ENCODE data around the gene ARSI. TPM values are rescaled to one million over a fixed set of nuclear protein-coding genes. Genes with fewer than 3 reads are reported as not detected.
"Not testable (repeated sequence)": the region's sequence is repeated elsewhere in the genome, so short reads cannot be mapped to it uniquely, and the experiment has no call there.

The ARSI gene
- total RNA-seq, 2 donors from 2014 or later = 2.4 to 2.7 TPM

DNA sequence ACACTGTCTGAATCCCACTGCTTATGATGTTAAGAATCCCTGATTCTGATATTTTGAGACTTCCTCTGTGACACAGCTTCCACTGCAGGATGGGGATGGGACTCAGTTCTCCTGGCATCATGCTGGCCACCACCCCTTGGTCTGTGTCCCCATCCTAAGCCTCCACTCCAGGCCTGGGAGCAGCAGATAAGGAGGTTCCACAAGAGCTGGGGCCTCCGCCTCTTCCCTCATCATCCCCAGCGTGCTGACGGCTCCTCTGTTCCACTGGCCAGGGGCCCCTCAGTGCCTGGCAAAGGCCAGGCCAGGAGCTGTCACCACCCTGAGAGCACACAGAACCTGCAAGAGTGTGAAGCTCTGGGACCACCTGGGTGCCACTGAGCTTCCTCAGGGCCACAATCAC is 53.8 kb downstream of the ARSI start:
- DNase-seq = no peak
- H3K27me3 Mint-ChIP-seq (ENCODE audit: insufficient read depth) = peaks cover 7% of the 10 kb centered on the region
- Histone ChIP-seq H3K36me3 (ENCODE audit: control insufficient read depth, insufficient read depth, low read length) (no peaks in the 10 kb centered on the region), H3K4me1 (ENCODE audit: control insufficient read depth, insufficient read depth, low read length) (peaks cover 6% of the 10 kb centered on the region), H3K27ac (ENCODE audit: low read depth, low read length) (no peak overlapping the region), H3K9ac (ENCODE audit: extremely low read depth, low read length, poor library complexity, severe bottlenecking) (no peak overlapping the region), H3K27me3 (ENCODE audit: control insufficient read depth, insufficient read depth, low read length, poor library complexity, severe bottlenecking) (no peaks in the 10 kb centered on the region), H3K4me3 (ENCODE audit: low read length) (no peak overlapping the region), H3K9me3 (ENCODE audit: control insufficient read depth, low read length) (no peaks in the 10 kb centered on the region)
- no peaks in the 10 kb centered on the region for H3K4me1 Mint-ChIP-seq
- H3K9me3 Mint-ChIP-seq = no peaks in the 10 kb centered on the region
- H3K4me3 Mint-ChIP-seq = no peak overlapping the region
- no peak overlapping the region for H3K27ac Mint-ChIP-seq
- 92 to 94% methylated on average over 2 to 3 of the region's 3 CpGs for WGBS, 2 experiments (ENCODE audit: insufficient coverage in 1 of 2, insufficient read length in 1 of 2)
- TF ChIP-seq, protein P1, sequence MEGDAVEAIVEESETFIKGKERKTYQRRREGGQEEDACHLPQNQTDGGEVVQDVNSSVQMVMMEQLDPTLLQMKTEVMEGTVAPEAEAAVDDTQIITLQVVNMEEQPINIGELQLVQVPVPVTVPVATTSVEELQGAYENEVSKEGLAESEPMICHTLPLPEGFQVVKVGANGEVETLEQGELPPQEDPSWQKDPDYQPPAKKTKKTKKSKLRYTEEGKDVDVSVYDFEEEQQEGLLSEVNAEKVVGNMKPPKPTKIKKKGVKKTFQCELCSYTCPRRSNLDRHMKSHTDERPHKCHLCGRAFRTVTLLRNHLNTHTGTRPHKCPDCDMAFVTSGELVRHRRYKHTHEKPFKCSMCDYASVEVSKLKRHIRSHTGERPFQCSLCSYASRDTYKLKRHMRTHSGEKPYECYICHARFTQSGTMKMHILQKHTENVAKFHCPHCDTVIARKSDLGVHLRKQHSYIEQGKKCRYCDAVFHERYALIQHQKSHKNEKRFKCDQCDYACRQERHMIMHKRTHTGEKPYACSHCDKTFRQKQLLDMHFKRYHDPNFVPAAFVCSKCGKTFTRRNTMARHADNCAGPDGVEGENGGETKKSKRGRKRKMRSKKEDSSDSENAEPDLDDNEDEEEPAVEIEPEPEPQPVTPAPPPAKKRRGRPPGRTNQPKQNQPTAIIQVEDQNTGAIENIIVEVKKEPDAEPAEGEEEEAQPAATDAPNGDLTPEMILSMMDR (conservative IDR thresholded peaks at IDR 0.05) = no peak
- no peaks in the 10 kb centered on the region for H3K36me3 Mint-ChIP-seq (ENCODE audit: low read depth)

DNA sequence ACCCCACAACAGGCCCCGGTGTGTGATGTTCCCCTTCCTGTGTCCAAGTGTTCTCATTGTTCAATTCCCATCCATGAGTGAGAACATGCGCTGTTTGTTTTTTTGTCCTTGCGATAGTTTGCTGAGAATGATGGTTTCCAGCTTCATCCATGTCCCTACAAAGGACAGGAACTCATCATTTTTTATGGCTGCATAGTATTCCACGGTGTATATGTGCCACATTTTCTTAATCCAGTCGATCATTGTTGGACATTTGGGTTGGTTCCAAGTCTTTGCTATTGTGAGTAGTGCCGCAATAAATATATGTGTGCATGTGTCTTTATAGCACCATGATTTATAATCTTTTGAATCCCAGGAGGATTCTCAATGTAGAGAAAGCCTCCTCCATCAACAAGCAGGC is 54.2 kb downstream of the ARSI start:
- not testable (repeated sequence) for H3K27ac Mint-ChIP-seq; H3K4me1 ChIP-seq (ENCODE audit: control insufficient read depth, insufficient read depth, low read length); H3K9me3 ChIP-seq (ENCODE audit: control insufficient read depth, low read length); H3K4me3 ChIP-seq (ENCODE audit: low read length); H3K36me3 Mint-ChIP-seq (ENCODE audit: low read depth); H3K4me3 Mint-ChIP-seq; H3K27me3 ChIP-seq (ENCODE audit: control insufficient read depth, insufficient read depth, low read length, poor library complexity, severe bottlenecking); H3K9me3 Mint-ChIP-seq; H3K9ac ChIP-seq (ENCODE audit: extremely low read depth, low read length, poor library complexity, severe bottlenecking); H3K27ac ChIP-seq (ENCODE audit: low read depth, low read length); H3K27me3 Mint-ChIP-seq (ENCODE audit: insufficient read depth); DNase-seq; H3K4me1 Mint-ChIP-seq; H3K36me3 ChIP-seq (ENCODE audit: control insufficient read depth, insufficient read depth, low read length)
- 83 to 94% methylated on average over 1 to 6 of the region's 6 CpGs for WGBS, 2 experiments (ENCODE audit: insufficient coverage in 1 of 2, insufficient read length in 1 of 2)

DNA sequence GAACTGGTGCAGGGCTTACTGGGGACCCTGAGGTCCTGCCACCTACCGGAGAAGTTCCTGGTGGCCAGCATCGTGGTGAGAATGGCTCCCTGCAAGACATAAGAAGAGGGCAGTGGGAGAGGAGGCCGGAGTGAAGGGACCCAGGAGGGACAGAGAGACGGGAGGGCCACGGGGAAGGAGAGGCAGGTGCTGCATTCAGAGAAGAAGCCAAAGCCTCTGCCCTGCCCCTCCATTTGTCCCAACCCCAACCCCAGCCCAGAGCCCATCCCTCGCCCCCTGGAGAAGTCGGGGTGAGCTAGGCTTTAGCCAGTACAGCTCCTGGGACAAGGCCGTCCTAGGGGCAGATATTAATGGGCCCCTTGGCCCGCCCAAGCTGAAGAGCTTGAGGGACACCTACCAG is 55.0 kb downstream of the ARSI start:
- H3K9me3 Mint-ChIP-seq = no peaks in the 10 kb centered on the region
- H3K9me3 ChIP-seq (ENCODE audit: control insufficient read depth, low read length) = no peaks in the 10 kb centered on the region
- H3K36me3 ChIP-seq (ENCODE audit: control insufficient read depth, insufficient read depth, low read length) = no peaks in the 10 kb centered on the region
- no peak for DNase-seq
- no peaks in the 10 kb centered on the region for H3K36me3 Mint-ChIP-seq (ENCODE audit: low read depth)
- TF ChIP-seq, protein P1 (conservative IDR thresholded peaks at IDR 0.05) = no peak
- H3K27me3 ChIP-seq (ENCODE audit: control insufficient read depth, insufficient read depth, low read length, poor library complexity, severe bottlenecking) = no peaks in the 10 kb centered on the region
- no peak overlapping the region for H3K27ac ChIP-seq (ENCODE audit: low read depth, low read length)
- H3K27me3 Mint-ChIP-seq (ENCODE audit: insufficient read depth) = peaks cover 9% of the 10 kb centered on the region
- peaks cover 6% of the 10 kb centered on the region for H3K4me1 ChIP-seq (ENCODE audit: control insufficient read depth, insufficient read depth, low read length)
- 93 to 94% methylated on average over 6 to 9 of the region's 9 CpGs for WGBS, 2 experiments (ENCODE audit: insufficient coverage in 1 of 2, insufficient read length in 1 of 2)
- no peak overlapping the region for H3K27ac Mint-ChIP-seq
- no peak overlapping the region for H3K9ac ChIP-seq (ENCODE audit: extremely low read depth, low read length, poor library complexity, severe bottlenecking)
- H3K4me1 Mint-ChIP-seq = peaks cover 6% of the 10 kb centered on the region
- no peak overlapping the region for H3K4me3 Mint-ChIP-seq
- no peak overlapping the region for H3K4me3 ChIP-seq (ENCODE audit: low read length)

DNA sequence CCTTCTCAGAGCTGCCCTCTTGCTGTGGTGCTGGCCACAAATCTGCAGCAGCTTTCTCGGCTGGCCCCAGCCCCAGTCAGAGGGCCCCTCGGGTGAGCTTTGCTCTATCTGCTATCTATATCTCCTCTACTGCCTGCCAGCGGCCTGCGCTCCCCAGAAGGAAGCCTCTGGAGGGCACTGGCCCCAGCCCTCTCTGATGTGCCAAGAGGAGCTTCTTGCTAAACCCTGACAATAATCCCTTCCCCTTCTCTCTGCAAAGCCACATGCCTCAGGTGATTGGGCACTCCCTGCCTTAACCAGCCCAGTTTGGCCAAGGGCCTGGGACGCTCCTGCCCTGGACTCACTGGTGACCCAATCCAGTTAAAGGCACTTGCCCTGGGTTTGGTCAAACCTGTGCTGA is 55.9 kb downstream of the ARSI start:
- Mint-ChIP-seq H3K27ac (no peak overlapping the region), H3K4me3 (no peak overlapping the region), H3K9me3 (no peaks in the 10 kb centered on the region), H3K4me1 (peaks cover 6% of the 10 kb centered on the region), H3K36me3 (ENCODE audit: low read depth) (no peaks in the 10 kb centered on the region), H3K27me3 (ENCODE audit: insufficient read depth) (peaks cover 11% of the 10 kb centered on the region)
- Histone ChIP-seq H3K27me3 (ENCODE audit: control insufficient read depth, insufficient read depth, low read length, poor library complexity, severe bottlenecking) (no peaks in the 10 kb centered on the region), H3K27ac (ENCODE audit: low read depth, low read length) (no peak overlapping the region), H3K4me3 (ENCODE audit: low read length) (no peak overlapping the region), H3K9me3 (ENCODE audit: control insufficient read depth, low read length) (no peaks in the 10 kb centered on the region), H3K4me1 (ENCODE audit: control insufficient read depth, insufficient read depth, low read length) (peaks cover 8% of the 10 kb centered on the region), H3K36me3 (ENCODE audit: control insufficient read depth, insufficient read depth, low read length) (no peaks in the 10 kb centered on the region), H3K9ac (ENCODE audit: extremely low read depth, low read length, poor library complexity, severe bottlenecking) (no peak overlapping the region)
- TF ChIP-seq, protein P1 (conservative IDR thresholded peaks at IDR 0.05) = no peak
- no peak for DNase-seq
- WGBS, 2 experiments (ENCODE audit: insufficient coverage in 1 of 2, insufficient read length in 1 of 2) = 86 to 94% methylated on average over 3 to 5 of the region's 5 CpGs

Data from endodermal cell (in vitro differentiated cells).